H1 (cell line): ENCODE results near the gene AKAP8. TPM values are rescaled to one million over a fixed set of nuclear protein-coding genes. Genes with fewer than 3 reads are reported as not detected.

Source experiments
- PHF8 ChIP-seq: fragments of 200-600 bp; sonication (generic); conservative IDR thresholded peaks from 2 replicates; pipeline ENCODE4 v1.7.1; 2012; ENCODE audit warnings: low read depth, mild to moderate bottlenecking, inconsistent platforms, low read length, moderate library complexity
- polyA plus RNA-seq, 7 experiments: library from polyadenylated mRNA; depleted of rRNA in 3 of 7; stranded (reverse) in 5 of 7; unstranded in 2 of 7; fragments of >200 nt in 5 of 7; fragments of 200-250 nt in 2 of 7; gene quantifications; 1 replicate in 5 of 7; 2 replicates in 1 of 7; 4 replicates in 1 of 7; pipeline versions ENCODE4 v1.2.1 to v1.2.3, GENCODE V29; 2011 to 2013; ENCODE audit warnings: missing spikeins in 2 of 7, mixed read lengths in 2 of 7
- total RNA-seq: library from RNA; stranded (reverse); fragmentation: NEBNext Ultra II Directional; extraction: Animal tissue kit (Norgen Biotek cat#: 25700); gene quantifications from 2 replicates; pipeline ENCODE4 v1.2.1, GENCODE V29; 2021
- TF ChIP-seq, protein P1 (sequence below): IDR thresholded peaks from 2 replicates; pipeline ENCODE4 v1.6.1; 2012; ENCODE audit warnings: low read length, inconsistent platforms

The AKAP8 gene
- total and polyA plus RNA-seq, 2 of the 8 experiments (the other 6 are each of a cell fraction or from before 2014, with no cell fraction given), result 17.0 to 41.0 TPM

DNA sequence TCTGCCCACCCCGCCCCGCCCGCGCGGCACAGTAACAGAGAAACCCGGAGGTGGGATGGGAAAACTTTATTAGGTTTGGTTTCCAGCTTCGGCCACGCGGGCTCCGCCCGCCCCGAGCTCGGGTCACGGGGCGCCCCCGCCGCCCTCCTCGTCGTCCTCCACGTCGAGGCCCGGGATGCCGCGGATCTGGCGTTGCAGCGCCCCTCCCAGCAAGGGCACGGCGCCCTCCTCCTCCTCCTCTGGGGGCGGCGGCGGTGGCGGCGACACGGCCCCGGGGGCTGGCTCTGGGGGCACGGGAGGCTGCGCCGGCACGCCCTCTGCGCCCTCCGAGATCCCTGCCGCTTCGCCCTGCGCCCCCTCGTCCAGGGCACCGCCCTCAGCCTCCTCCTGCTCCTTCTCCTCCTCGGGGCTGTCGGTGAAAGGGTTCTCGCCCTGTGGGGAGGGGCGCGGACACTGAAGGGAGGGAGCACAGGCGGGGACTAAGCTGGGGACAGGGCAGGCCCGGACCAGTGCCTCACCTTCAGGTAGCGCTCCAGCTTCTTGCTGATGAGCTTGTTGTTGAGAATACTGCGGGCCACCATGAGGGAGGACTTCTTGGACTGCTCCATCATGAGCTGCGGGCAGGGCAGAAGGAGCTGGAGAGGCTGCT lies 536 bp upstream of the AKAP8 start (continued):
- TF ChIP-seq, protein P1, sequence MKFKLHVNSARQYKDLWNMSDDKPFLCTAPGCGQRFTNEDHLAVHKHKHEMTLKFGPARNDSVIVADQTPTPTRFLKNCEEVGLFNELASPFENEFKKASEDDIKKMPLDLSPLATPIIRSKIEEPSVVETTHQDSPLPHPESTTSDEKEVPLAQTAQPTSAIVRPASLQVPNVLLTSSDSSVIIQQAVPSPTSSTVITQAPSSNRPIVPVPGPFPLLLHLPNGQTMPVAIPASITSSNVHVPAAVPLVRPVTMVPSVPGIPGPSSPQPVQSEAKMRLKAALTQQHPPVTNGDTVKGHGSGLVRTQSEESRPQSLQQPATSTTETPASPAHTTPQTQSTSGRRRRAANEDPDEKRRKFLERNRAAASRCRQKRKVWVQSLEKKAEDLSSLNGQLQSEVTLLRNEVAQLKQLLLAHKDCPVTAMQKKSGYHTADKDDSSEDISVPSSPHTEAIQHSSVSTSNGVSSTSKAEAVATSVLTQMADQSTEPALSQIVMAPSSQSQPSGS, result no peak
- TF ChIP-seq PHF8, result peak; percentile 19
